HUDEP-2 (cell line): Measurements from ENCODE around the gene UBE2E1.

ENCODE experiments used
- DNase-seq, 76 experiments: peaks; one replicate each; lab custom pipeline; 2025; ENCODE audit not compliant: unreplicated experiment in 76 of 76; lab: John Stamatoyannopoulos, UW

Gene UBE2E1

GRCh38 chr3:23805633-23806533 is at the start of gene UBE2E1:
Gene UBE2E1 (plus strand): TSS chr3:23805955. CDS start chr3:23807270, 1,315 bp downstream.
- peak in 58 of 76 experiments; percentile 2 to 65 (median 38) for DNase-seq

DNA sequence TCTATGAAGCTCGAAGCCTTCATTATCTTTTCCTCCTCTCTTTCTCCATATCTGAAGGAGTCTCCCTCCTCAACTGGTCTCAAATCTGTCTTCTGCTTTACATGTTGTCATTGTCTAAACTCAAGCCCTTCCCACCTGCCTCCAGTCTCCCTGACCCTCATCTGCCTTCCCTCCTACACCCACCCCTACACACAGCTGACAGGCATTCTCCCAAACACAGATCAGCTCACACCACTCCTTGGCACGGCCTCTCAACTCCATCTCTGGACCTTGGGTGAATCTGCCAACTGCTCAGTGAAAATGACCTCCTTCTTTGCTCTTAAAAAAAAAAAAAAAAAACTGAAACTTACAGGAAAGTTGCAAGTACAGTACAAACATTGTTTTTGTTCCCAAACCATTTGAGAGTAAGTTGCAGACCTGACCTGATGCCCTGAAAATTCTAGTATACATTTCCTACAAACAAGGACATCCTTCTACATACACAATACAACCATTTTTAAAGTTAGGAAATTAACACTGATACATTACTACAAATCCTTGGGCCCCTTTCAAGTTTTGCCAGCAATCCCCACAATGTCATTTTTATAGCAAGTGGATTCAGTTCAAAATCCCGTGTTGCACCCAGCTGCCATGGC is 49.4 kb upstream of the UBE2E1 start:
- no peak for DNase-seq

- DNase-seq, result no peak
Measured at GRCh38 chr3:23758253-23758838, 47.4 kb upstream of the UBE2E1 start.

GRCh38 chr3:23760325-23760724 is 45.4 kb upstream of the UBE2E1 start:
- no peak for DNase-seq

DNA sequence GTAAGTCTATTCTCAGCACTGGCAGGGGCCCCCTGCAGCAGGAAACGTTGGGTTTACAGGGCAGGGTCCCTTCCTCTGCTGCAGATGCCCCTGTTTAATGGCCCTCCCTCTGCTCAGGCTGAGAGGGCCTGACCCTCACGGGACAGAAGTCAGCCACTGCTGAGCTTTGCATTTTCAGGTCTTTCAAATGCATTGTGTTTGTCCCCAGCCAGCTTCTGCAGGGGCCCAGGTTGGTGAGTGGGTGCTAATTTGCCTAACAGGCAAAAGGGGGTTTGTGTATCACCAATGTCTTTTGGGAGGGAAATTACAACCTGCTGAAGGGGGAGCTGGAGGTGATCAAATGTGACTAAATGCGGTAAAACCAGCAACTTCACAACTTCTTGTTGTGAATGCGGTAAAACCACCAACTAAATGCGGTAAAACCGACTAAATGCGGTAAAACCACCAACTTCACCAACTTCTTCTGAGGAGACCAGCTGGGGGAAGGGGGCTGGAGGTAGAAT is 44.8 kb upstream of the UBE2E1 start:
- no peak for DNase-seq

GRCh38 chr3:23761440-23761896 is 44.3 kb upstream of the UBE2E1 start:
- DNase-seq, result peak in 8 of 76 experiments; percentile 2 to 44 (median 24)

DNA sequence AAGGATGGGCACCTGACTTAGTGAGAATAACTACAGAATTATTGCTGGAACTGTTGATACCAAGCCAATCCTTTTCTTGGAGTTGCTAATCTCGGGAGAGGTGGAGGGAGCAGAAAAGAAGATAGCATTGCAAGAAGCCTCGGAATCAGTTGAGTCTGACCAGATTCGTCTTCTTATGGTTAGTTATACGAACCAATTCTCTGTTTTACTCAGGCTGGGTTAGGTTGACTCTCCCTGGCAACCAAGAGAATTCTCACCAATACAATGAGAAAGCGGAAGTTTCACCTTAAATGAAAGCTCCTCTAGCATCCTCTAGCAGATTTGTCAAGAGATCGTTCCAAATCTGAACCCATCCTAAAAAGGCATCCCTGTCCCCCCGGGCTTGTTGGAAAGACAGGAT is 43.5 kb upstream of the UBE2E1 start:
- no peak for DNase-seq

DNA sequence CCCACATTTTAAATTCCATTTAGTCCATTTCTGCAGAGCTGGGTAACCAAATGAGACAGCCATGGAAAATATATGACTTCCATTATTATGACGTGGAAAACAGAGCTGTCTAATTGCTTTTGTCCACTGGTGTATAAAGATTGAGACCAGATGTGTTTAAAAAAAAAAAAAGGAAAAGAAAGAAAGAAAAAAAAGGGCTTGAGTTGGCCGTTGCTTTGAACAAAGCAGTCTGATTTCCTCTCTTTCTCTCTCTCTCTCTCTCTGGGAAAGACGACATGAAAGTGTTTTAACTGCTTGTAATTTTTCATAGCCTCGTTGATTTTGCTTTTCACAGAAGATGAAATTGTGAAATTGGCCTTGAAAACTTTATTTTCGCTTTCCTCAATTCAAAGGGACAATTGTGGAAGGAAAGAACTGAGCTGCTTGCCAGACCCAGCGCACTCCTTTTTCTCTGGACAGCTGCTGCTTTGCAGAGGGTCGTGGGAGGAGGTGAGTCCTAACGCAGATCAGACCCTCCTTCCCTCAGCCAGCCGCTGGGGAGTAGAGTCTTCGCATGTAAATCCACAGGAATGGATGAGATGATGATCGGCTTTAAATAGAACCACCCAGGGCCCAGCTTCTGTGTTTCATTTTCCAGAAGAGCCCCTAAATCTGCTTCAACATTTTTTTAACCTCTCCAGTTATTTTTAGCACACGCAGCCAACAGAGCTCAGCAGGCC is 42.8 kb upstream of the UBE2E1 start:
- no peak for DNase-seq

DNA sequence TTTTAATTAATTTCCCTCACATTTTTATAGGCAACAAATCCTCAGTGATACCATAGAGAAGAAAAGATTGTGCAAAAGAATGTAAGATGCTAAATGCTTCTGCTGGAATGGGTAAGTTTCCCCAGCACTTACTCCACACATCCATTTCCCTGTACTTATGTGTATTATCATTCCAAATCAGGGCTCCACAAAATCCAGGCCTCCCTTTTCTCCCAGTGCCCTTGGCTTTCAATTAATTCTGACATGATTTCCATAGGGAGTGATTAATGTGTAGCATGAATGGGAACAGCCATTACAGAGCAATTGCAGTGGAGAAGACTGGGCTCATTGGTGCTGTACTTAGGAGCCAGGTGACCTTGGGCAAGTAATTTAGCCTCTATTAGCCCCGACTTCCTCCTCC is 41.3 kb upstream of the UBE2E1 start:
- DNase-seq, result no peak

DNA sequence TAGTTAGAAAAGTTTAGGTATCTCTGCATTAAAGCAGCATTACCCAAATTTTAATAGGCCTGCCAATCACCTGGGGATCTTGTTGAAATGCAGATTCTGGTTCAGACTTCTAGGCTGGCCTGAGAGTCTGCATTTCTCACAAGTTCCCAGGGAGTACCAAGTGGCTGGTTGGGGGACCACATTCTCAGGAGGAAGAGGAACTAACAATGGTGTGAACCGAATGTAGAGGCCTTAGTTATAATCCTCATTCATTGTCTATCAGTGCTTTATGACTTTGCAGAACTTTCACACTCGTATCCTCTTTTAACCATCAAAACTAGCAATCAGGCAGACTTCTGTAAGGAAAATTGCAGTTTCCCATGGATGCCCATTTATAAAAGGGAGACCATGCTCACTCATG is 38.2 kb upstream of the UBE2E1 start:
- no peak for DNase-seq

DNA sequence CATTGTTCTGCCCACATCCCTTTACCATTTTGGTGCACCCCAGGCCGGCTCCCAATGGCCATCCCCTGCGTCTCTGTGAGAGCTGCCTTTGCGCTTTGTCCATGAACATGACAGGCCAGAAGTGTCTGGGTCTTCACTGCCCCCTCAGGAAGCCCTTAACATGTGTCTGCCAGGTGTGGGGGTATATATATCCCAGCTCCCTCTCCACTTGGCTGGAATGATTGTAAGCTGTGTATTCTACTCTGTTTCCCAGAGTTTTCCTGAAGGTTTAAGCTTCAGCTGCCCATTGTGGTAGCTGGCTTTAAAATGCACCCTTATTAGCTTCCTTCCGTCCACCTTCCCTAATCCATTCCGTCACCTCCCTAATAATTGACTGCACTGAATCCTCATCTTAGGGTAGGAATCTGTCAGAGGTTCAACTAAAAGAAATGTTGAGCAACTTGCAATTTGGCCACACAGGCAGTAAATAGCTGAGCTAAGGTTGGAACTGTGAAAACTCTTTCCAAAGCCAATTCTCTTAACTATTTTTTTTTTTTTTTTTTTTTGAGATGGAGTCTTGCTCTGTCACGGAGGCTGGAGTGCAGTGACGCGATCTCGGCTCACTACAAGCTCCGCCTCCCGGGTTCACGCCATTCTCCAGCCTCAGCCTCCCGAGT is 30.4 kb upstream of the UBE2E1 start:
- no peak for DNase-seq

DNA sequence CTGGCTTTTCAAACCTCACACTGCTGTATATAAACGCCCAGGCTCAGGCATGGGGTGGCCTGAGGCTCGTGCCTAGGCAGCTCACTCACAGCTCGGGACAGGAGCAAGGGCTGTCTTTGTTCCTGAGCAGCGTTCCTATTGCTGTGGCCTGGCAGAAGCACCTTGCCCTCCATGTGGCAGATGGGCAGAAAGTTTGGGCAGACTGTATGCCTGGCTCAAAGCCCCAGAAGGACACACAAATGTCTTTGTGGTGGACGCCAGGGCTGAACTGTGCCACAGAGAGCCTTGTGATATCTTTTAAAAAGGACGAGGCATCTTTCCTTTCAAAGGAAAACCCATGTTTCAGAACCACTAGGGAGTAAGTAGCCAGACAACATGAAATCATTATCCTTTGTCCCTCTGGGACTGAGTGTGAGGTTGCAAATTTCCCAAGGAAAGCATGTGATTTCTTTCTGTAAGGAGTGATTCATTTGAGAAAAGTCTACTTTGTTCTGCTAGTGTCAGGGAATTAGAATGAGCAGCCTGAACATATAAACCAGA is 29.3 kb upstream of the UBE2E1 start:
- no peak for DNase-seq

- no peak for DNase-seq
Measured at GRCh38 chr3:23778446-23778845, 27.3 kb upstream of the UBE2E1 start.

DNA sequence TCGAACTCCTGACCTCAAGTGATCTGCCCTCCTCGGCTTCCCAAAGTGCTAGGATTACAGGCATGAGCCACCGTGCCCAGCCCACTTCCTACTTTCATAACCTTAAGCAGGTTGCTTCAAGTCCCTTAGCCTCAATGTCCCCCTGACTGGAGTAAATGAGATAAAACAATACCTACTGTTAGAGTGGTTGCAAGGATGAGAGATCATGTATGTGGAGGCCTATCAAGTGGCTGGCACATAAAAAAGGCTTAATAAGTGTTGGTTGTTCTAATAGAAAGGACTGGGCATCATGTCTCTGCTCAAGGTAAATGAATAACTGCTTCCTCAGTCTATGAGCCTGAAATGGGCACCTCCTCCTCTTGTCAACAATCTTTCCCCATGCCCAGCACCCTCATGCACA is 25.9 kb upstream of the UBE2E1 start:
- no peak for DNase-seq

GRCh38 chr3:23781051-23781450 is 24.7 kb upstream of the UBE2E1 start:
- DNase-seq, result no peak

- DNase-seq, result no peak
Measured at GRCh38 chr3:23781871-23782270, 23.9 kb upstream of the UBE2E1 start.

GRCh38 chr3:23785097-23785645 is 20.6 kb upstream of the UBE2E1 start:
- no peak for DNase-seq

GRCh38 chr3:23785882-23786281 is 19.9 kb upstream of the UBE2E1 start:
- no peak for DNase-seq

- DNase-seq, result no peak
Measured at GRCh38 chr3:23791678-23792077, 14.1 kb upstream of the UBE2E1 start.
